ENCODE results near the gene CACHD1. TPM values are rescaled to one million over a fixed set of nuclear protein-coding genes. Genes with fewer than 3 reads are reported as not detected.

CACHD1 gene
- total and polyA plus RNA-seq, 9 of the 15 experiments (the other 6 are each of a cell fraction or from before 2014, with no cell fraction given): 0.07 TPM; not detected in 8

GRCh38 chr1:64433747-64434146, 36.2 kb upstream of the CACHD1 start (continued):
- TF ChIP-seq ATF6 (CRISPR knock-in tag; IDR thresholded peaks at IDR 0.05): no peak
- TF ChIP-seq POLR2AphosphoS2 (IDR thresholded peaks at IDR 0.05; ENCODE audit: low read length): no peak

GRCh38 chr1:64435000-64435399, 34.9 kb upstream of the CACHD1 start:
- TF ChIP-seq SMAD2 (IDR thresholded peaks at IDR 0.05; ENCODE audit: low read depth, low read length) (no peak), KLF1 (tag; IDR thresholded peaks at IDR 0.05) (no peak), ERF (CRISPR knock-in tag; IDR thresholded peaks at IDR 0.05) (no peak), NR2C1 (IDR thresholded peaks at IDR 0.05) (no peak), NR2C1 (tag; IDR thresholded peaks at IDR 0.05) (no peak), ZFPM2 (CRISPR knock-in tag; IDR thresholded peaks at IDR 0.05) (no peak), ZNF347 (CRISPR knock-in tag; IDR thresholded peaks at IDR 0.05; ENCODE audit: low read depth) (no peak)
- Histone ChIP-seq H3K27me3 (ENCODE audit: control insufficient read depth in 2 of 2, insufficient read depth in 2 of 2, low read length in 2 of 2) (peaks cover 4 to 14% of the 10 kb centered on the region in 2 experiments; a peak in 4 of 5 replicates), H3K4me1 (replicated peaks in 1 of 2; ENCODE audit: control insufficient read depth in 2 of 2, insufficient read depth in 2 of 2, low read length in 2 of 2) (no peaks in the 10 kb centered on the region), H3K9me1 (ENCODE audit: control insufficient read depth, insufficient read depth, low read length) (no peaks in the 10 kb centered on the region), H3K79me2 (ENCODE audit: control insufficient read depth, insufficient read depth, low read length) (no peaks in the 10 kb centered on the region), H2AFZ (ENCODE audit: low read depth, low read length) (no peak overlapping the region), H3K9ac (ENCODE audit: insufficient read depth in 1 of 2, low read depth in 2 of 2, low read length in 2 of 2) (no peak overlapping the region), H3K9me3 (replicated peaks; ENCODE audit: control insufficient read depth, insufficient read depth, low read depth, low read length) (no peaks in the 10 kb centered on the region), H3K4me3 (no peak overlapping the region), H3K27ac (ENCODE audit: extremely low read depth, low read depth, low read length) (no peak overlapping the region), H4K20me1 (replicated peaks; ENCODE audit: control insufficient read depth, insufficient read depth, low read length) (no peaks in the 10 kb centered on the region), H3K36me3 (ENCODE audit: control insufficient read depth, insufficient read depth, low read length) (no peaks in the 10 kb centered on the region), H3K4me2 (ENCODE audit: insufficient read depth, low read length) (no peak overlapping the region)
- ChIA-PET POLR2A (no interaction called here), CTCF (ENCODE audit: low intra/inter-chr PET ratio) (no interaction called here)
- in situ Hi-C loops (cut with MboI) (no loop called here), intact Hi-C loops (cut with micrococcal nuclease) (no loop called here)
- no peak for FAIRE-seq
- 3% methylated on average over 6 of the region's 6 CpGs for WGBS (ENCODE audit: insufficient coverage, low coverage, missing lambda C conversion rate)
- DNase-seq (ENCODE audit: extremely low read depth in 1 of 4, low spot score in 3 of 4): no peak
- no peak for ATAC-seq
- BruUV-seq (replicated peaks): no TSS peak

Data from K562 (cell line).